Astrocyte (in vitro differentiated cells and primary cell): Measurements from ENCODE around the gene ETNK1. TPM values are rescaled to one million over a fixed set of nuclear protein-coding genes. Genes with fewer than 3 reads are reported as not detected.
A peak's percentile ranks its signal among the peaks of the same experiment; 100 is the strongest.
"Not testable (repeated sequence)": the region's sequence is repeated elsewhere in the genome, so short reads cannot be mapped to it uniquely, and the experiment has no call there.

Experiments used
- DNase-seq: peaks from one replicate; pipeline ENCODE4 v3.0.0-alpha.2; 2010; ENCODE audit warnings: low read depth
- FAIRE-seq: peaks from 2 replicates; lab custom pipeline; 2011; peaks lifted over from hg19 to GRCh38; lab: Jason Lieb, UNC
- H2AFZ ChIP-seq: 2 replicates; pipeline ENCODE4 v1.6.0; 2012; ENCODE audit warnings: low read depth, low read length, inconsistent platforms
- H3K27ac ChIP-seq: 2 replicates; pipeline ENCODE4 v1.5.1; 2011; ENCODE audit warnings: low read depth, low read length, inconsistent platforms
- H3K27me3 ChIP-seq: 2 replicates; pipeline ENCODE4 v1.6.0; 2011; ENCODE audit warnings: low read length, inconsistent platforms; ENCODE audit not compliant: insufficient read depth
- H3K36me3 ChIP-seq: 2 replicates; pipeline ENCODE4 v1.5.1; 2011; ENCODE audit warnings: low read length, inconsistent platforms; ENCODE audit not compliant: insufficient read depth
- H3K4me1 ChIP-seq: 2 replicates; pipeline ENCODE4 v1.5.1; 2011; ENCODE audit warnings: low read length, inconsistent platforms; ENCODE audit not compliant: insufficient read depth
- H3K4me2 ChIP-seq: 2 replicates; pipeline ENCODE4 v1.6.0; 2012; ENCODE audit warnings: low read length, inconsistent platforms
- H3K4me3 ChIP-seq: 2 replicates; pipeline ENCODE4 v1.5.1; 2011; ENCODE audit warnings: low read depth, mild to moderate bottlenecking, low read length, inconsistent platforms; ENCODE audit not compliant: insufficient read depth
- H3K79me2 ChIP-seq: 2 replicates; pipeline ENCODE4 v1.6.0; 2012; ENCODE audit warnings: mild to moderate bottlenecking, low read length, inconsistent platforms; ENCODE audit not compliant: insufficient read depth
- H3K9ac ChIP-seq: 2 replicates; pipeline ENCODE4 v1.6.0; 2012; ENCODE audit warnings: mild to moderate bottlenecking, low read length, inconsistent platforms
- H3K9me3 ChIP-seq: 2 replicates; pipeline ENCODE4 v1.5.1; 2012; ENCODE audit warnings: low read depth, mild to moderate bottlenecking, low read length, inconsistent platforms; ENCODE audit not compliant: insufficient read depth
- H4K20me1 ChIP-seq: 2 replicates; pipeline ENCODE4 v1.6.0; 2012; ENCODE audit warnings: low read length, inconsistent platforms; ENCODE audit not compliant: insufficient read depth
- H3K27ac Mint-ChIP-seq: one replicate; pipeline ENCODE4 v1.8.0; 2021; ENCODE audit warnings: mild to moderate bottlenecking, mixed read lengths; ENCODE audit not compliant: unreplicated experiment
- H3K27me3 Mint-ChIP-seq: one replicate; pipeline ENCODE4 v1.8.0; 2021; ENCODE audit warnings: low read depth, mixed read lengths; ENCODE audit not compliant: unreplicated experiment
- H3K36me3 Mint-ChIP-seq: one replicate; pipeline ENCODE4 v1.8.0; 2021; ENCODE audit warnings: low read depth, mixed read lengths; ENCODE audit not compliant: unreplicated experiment
- H3K4me1 Mint-ChIP-seq: one replicate; pipeline ENCODE4 v1.8.0; 2021; ENCODE audit warnings: low read depth, mixed read lengths; ENCODE audit not compliant: unreplicated experiment
- H3K4me3 Mint-ChIP-seq: one replicate; pipeline ENCODE4 v1.8.0; 2021; ENCODE audit warnings: mild to moderate bottlenecking, moderate library complexity, mixed read lengths; ENCODE audit not compliant: unreplicated experiment
- H3K9me3 Mint-ChIP-seq: one replicate; pipeline ENCODE4 v1.8.0; 2021; ENCODE audit warnings: mild to moderate bottlenecking, mixed read lengths; ENCODE audit not compliant: unreplicated experiment
- CTCF ChIP-seq: IDR thresholded peaks from 2 replicates; pipeline ENCODE4 v1.5.1; 2011; ENCODE audit warnings: low read depth, mild to moderate bottlenecking, inconsistent platforms, low read length, moderate library complexity; ENCODE audit not compliant: insufficient read depth
- EZH2 ChIP-seq: IDR thresholded peaks from 2 replicates; pipeline ENCODE4 v1.6.1; 2012; ENCODE audit warnings: mild to moderate bottlenecking, low read length, inconsistent platforms; ENCODE audit not compliant: insufficient read depth
- total RNA-seq: library from RNA; stranded (reverse); gene quantifications from 2 replicates; pipeline ENCODE4 v1.2.1, GENCODE V29; 2021

Gene ETNK1
- total RNA-seq, 1 donor from 2014 or later: 50.0 TPM

- Mint-ChIP-seq H3K36me3 (peaks cover 5% of the 10 kb centered on the region), H3K4me3 (peak overlapping the region; percentile 63), H3K27ac (peak overlapping the region; percentile 77), H3K4me1 (peaks cover 7% of the 10 kb centered on the region), H3K9me3 (no peaks in the 10 kb centered on the region), H3K27me3 (no peaks in the 10 kb centered on the region)
- H3K4me3 ChIP-seq: peak overlapping the region; percentile 12
- TF ChIP-seq CTCF: no peak
- no peak for TF ChIP-seq EZH2
- FAIRE-seq: peak; percentile 90
- H3K4me1 ChIP-seq: peaks cover 11% of the 10 kb centered on the region
- H2AFZ ChIP-seq: no peak overlapping the region
- peak; percentile 83 for DNase-seq
- H3K9me3 ChIP-seq: no peaks in the 10 kb centered on the region
- H3K36me3 ChIP-seq: no peaks in the 10 kb centered on the region
- H4K20me1 ChIP-seq: no peaks in the 10 kb centered on the region
- H3K27me3 ChIP-seq: no peaks in the 10 kb centered on the region
- peak overlapping the region; percentile 41 for H3K27ac ChIP-seq
- no peak overlapping the region for H3K9ac ChIP-seq
- peak overlapping the region; percentile 57 for H3K4me2 ChIP-seq
- H3K79me2 ChIP-seq: no peaks in the 10 kb centered on the region
Observed at GRCh38 chr12:22687361-22688076, 62.5 kb downstream of the ETNK1 start.

GRCh38 chr12:22689876-22690275 lies 64.9 kb downstream of the ETNK1 start:
- Histone ChIP-seq H3K27me3 (no peaks in the 10 kb centered on the region), H4K20me1 (no peaks in the 10 kb centered on the region), H3K4me3 (no peak overlapping the region), H3K9me3 (no peaks in the 10 kb centered on the region), H3K27ac (no peak overlapping the region), H3K79me2 (no peaks in the 10 kb centered on the region), H2AFZ (no peak overlapping the region), H3K36me3 (no peaks in the 10 kb centered on the region), H3K9ac (no peak overlapping the region), H3K4me1 (peaks cover 11% of the 10 kb centered on the region), H3K4me2 (no peak overlapping the region)
- TF ChIP-seq CTCF: no peak
- DNase-seq (no peak), FAIRE-seq (no peak)
- Mint-ChIP-seq H3K27me3 (no peaks in the 10 kb centered on the region), H3K4me1 (peaks cover 6% of the 10 kb centered on the region), H3K27ac (no peak overlapping the region), H3K36me3 (peaks cover 6% of the 10 kb centered on the region), H3K9me3 (peaks cover 2% of the 10 kb centered on the region), H3K4me3 (no peak overlapping the region)

GRCh38 chr12:22691319-22691718 lies 66.3 kb downstream of the ETNK1 start:
- TF ChIP-seq EZH2 (no peak), CTCF (no peak)
- H3K27ac ChIP-seq: no peak overlapping the region
- Mint-ChIP-seq H3K27me3 (no peaks in the 10 kb centered on the region), H3K36me3 (peaks cover 6% of the 10 kb centered on the region), H3K9me3 (peaks cover 4% of the 10 kb centered on the region), H3K4me1 (peaks cover 6% of the 10 kb centered on the region), H3K27ac (no peak overlapping the region), H3K4me3 (no peak overlapping the region)
- H3K4me1 ChIP-seq: peaks cover 11% of the 10 kb centered on the region
- no peaks in the 10 kb centered on the region for H3K36me3 ChIP-seq
- DNase-seq: no peak
- H3K79me2 ChIP-seq: no peaks in the 10 kb centered on the region
- no peaks in the 10 kb centered on the region for H3K9me3 ChIP-seq
- no peak overlapping the region for H3K4me3 ChIP-seq
- H3K4me2 ChIP-seq: no peak overlapping the region
- no peaks in the 10 kb centered on the region for H4K20me1 ChIP-seq
- no peak for FAIRE-seq
- H3K9ac ChIP-seq: no peak overlapping the region
- H3K27me3 ChIP-seq: no peaks in the 10 kb centered on the region
- no peak overlapping the region for H2AFZ ChIP-seq

GRCh38 chr12:22692467-22692866 lies 67.5 kb downstream of the ETNK1 start:
- H3K27ac Mint-ChIP-seq, H3K36me3 Mint-ChIP-seq, H3K27ac ChIP-seq, H3K9me3 ChIP-seq, DNase-seq, H3K4me1 ChIP-seq, H3K27me3 Mint-ChIP-seq, H2AFZ ChIP-seq, H3K4me3 Mint-ChIP-seq, H3K4me1 Mint-ChIP-seq, H3K4me2 ChIP-seq, H3K9me3 Mint-ChIP-seq, H3K27me3 ChIP-seq, H4K20me1 ChIP-seq, H3K9ac ChIP-seq, H3K79me2 ChIP-seq, H3K36me3 ChIP-seq, H3K4me3 ChIP-seq, FAIRE-seq: not testable (repeated sequence)
